IgD-negative memory B cell (primary cell): Measurements from ENCODE around the gene RAB3IL1. TPM values are rescaled to one million over a fixed set of nuclear protein-coding genes. Genes with fewer than 3 reads are reported as not detected.
A peak's percentile ranks its signal among the peaks of the same experiment; 100 is the strongest.

Experiments used
- H3K27ac Mint-ChIP-seq, 3 donors: one replicate each; pipeline ENCODE4 v1.8.0; 2020 to 2022; ENCODE audit warnings: mild to moderate bottlenecking in 3 of 3, mixed read lengths in 3 of 3, moderate library complexity in 1 of 3
- H3K27me3 Mint-ChIP-seq: one replicate; pipeline ENCODE4 v1.8.0; 2021; ENCODE audit warnings: mixed read lengths
- H3K36me3 Mint-ChIP-seq: one replicate; pipeline ENCODE4 v1.8.0; 2020; ENCODE audit warnings: mild to moderate bottlenecking, mixed read lengths
- H3K4me1 Mint-ChIP-seq, 3 donors: one replicate each; pipeline ENCODE4 v1.8.0; 2020 to 2022; ENCODE audit warnings: mixed read lengths in 3 of 3, mild to moderate bottlenecking in 1 of 3
- H3K4me3 Mint-ChIP-seq, 4 donors: one replicate each; pipeline ENCODE4 v1.8.0; 2020 to 2022; ENCODE audit warnings: mild to moderate bottlenecking in 4 of 4, mixed read lengths in 4 of 4, moderate library complexity in 3 of 4
- H3K9me3 Mint-ChIP-seq, 3 donors: one replicate each; pipeline ENCODE4 v1.8.0; 2020 to 2021; ENCODE audit warnings: mixed read lengths in 3 of 3, mild to moderate bottlenecking in 1 of 3
- polyA plus RNA-seq: library from polyadenylated mRNA; unstranded; fragments of 300-500 nt; fragmentation: Illumina TruSeq; gene quantifications from one replicate; pipeline ENCODE4 v1.2.3, GENCODE V29; 2021

Gene RAB3IL1
- polyA plus RNA-seq, 1 donor from 2014 or later: not detected

DNA sequence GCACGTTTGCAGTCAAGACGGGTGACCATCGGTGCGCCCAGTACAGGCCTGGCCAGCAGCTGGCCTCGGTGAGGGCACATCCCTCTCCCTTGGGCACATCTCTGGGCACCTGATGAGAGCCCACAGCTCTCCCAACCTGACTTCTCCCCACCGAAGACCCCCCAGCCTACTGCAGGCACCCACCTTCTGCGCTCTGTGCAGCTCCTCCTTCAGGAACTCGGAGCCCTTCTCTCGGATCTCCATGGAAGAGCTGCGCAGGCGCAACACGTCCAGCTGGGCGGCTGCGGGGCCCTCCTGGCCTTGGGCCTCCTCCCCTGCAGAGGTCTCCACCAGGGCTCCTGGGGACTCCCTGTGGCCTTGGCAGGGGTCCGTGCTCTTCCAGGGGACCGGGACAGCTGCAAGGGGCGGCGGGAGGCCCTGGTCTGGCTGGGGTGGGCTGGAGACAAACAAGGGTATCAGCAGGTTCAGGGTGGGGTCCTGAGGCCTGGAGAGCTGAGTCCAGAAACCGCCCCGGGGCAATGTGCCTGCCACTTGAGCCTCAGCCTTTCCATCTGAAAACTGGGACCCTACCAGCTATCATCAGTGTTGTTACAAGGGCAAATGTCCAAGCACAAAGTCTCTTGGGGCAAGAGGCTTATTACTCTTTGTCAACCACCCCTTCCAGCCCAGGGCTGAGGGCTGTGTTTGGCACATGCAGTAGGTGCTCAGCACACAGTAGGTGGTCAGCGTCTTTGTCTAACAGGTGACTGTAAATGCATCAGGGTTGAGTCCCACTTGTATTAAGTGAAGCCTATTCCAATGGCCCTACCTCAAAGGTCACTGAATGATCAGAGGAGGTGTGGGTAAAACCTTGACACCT is 9.3 kb downstream of the RAB3IL1 start:
- Mint-ChIP-seq H3K4me1 (no peaks in the 10 kb centered on the region), H3K27ac (peak overlapping the region in 1 of 3 donors; percentile 52), H3K27me3 (peaks cover 8% of the 10 kb centered on the region), H3K36me3 (no peaks in the 10 kb centered on the region), H3K4me3 (no peak overlapping the region), H3K9me3 (no peaks in the 10 kb centered on the region)

DNA sequence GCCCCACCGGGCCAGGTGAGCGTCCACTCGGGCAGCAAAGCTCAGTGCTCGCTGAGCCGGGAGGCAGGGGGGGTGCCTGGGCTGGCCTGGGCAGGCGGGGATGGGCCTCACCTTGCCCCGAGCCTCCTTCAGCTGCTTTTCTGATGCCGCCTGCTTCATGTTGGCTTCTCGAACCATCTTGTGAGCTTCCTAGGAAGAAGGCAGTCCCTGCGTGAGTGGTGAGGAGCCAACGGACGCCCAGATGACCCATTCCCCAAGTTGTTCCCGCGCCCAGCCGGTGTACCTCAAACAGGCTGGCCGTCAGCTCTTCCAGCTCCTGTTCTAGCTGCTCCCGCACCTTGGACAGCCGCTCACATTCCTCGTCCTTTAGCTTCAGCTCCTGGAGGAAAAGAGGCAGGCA is 10.1 kb downstream of the RAB3IL1 start:
- H3K4me3 Mint-ChIP-seq: no peak overlapping the region
- no peaks in the 10 kb centered on the region for H3K4me1 Mint-ChIP-seq
- no peaks in the 10 kb centered on the region for H3K36me3 Mint-ChIP-seq
- no peak overlapping the region for H3K27ac Mint-ChIP-seq
- no peaks in the 10 kb centered on the region for H3K9me3 Mint-ChIP-seq
- peaks cover 9% of the 10 kb centered on the region for H3K27me3 Mint-ChIP-seq

DNA sequence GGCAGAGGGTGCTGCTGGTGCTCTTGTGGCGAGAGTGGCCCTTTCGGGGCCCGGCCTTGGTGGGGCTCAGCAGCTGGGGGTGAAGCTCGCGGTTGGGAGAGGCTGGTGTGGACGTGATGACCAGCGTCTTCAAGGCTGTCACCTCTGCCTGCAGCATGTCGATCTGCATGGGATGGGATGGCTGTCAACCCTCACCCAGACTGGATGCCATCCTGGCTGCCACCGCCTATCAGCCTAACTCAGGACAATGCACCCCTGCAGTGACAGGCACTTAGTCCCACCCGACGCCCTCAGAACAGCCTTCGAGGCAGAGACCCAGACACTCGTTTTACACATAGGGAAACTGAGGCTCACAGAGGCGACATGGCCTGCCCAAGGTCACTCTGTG is 10.8 kb downstream of the RAB3IL1 start:
- Mint-ChIP-seq H3K27ac (no peak overlapping the region), H3K9me3 (no peaks in the 10 kb centered on the region), H3K27me3 (peaks cover 9% of the 10 kb centered on the region), H3K36me3 (no peaks in the 10 kb centered on the region), H3K4me3 (no peak overlapping the region), H3K4me1 (no peaks in the 10 kb centered on the region)

DNA sequence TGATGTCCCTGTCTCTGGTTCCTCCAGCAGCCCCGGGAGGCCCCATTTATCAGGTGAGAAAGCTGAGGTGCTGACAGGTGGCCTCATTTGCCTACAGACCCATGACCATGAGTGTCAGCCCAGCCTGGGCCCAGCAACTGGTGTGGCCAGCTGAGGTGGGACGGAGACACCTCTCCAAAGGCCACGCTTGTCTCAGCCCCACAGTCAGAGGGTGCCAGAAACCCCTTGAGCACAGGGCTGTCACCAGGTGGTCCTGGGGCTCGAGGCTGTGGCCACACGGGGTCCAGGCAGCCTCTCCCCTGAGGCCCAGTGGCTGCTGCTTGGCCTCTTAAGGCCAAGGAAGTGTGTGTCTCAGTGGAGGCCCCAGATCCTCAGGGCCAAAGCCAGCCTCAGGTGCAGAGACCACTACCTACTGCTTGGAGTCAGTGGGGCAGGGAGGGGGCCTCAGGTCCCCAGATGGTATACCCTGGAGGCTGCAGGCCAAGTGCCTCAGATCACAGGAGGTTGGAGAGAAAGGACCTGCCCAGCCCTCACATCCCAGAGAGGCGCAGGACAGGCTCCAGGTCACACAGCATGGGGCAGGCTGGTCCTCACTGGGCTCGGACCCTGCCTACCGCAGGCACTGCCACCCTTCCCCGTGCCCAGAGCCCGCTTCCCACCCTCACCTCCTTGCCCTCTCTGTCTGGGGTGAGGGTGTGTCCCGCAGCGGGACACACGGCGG is 11.4 kb downstream of the RAB3IL1 start:
- Mint-ChIP-seq H3K9me3 (no peaks in the 10 kb centered on the region), H3K4me3 (no peak overlapping the region), H3K4me1 (no peaks in the 10 kb centered on the region), H3K27me3 (peaks cover 9% of the 10 kb centered on the region), H3K36me3 (no peaks in the 10 kb centered on the region), H3K27ac (no peak overlapping the region)

DNA sequence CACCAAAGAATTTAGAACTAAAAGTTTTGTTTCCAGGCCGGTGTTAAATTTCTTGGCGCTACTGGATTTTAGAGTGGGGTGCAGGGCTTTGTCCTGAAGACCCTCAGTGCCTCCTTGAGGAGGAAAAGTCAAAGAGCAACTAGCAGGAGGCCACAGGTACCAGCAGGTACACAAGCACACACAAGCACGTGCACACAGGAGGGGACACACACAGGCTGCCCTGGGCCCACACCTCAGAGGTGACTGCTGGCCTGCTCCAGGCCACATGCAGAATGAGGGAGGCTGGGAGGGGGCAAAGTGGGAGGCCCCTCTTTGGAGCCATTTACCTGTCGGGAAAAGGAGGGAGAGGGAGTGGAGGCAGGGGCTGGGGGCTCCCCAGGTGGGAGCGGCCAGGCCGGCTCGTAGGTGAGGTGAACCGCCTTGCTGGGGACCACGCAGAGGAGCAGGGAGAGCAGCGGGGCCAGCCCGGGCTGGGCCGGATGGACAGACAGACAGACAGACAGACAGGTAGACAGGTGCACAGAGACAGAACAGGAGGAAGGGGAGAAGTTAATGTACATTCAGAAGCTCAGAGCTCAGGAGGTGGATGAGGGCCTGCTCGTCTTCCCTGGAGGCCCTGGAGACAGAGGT is 12.2 kb downstream of the RAB3IL1 start:
- H3K36me3 Mint-ChIP-seq: no peaks in the 10 kb centered on the region
- no peaks in the 10 kb centered on the region for H3K9me3 Mint-ChIP-seq
- H3K4me1 Mint-ChIP-seq: no peaks in the 10 kb centered on the region
- no peak overlapping the region for H3K4me3 Mint-ChIP-seq
- H3K27me3 Mint-ChIP-seq: peaks cover 9% of the 10 kb centered on the region
- no peak overlapping the region for H3K27ac Mint-ChIP-seq

DNA sequence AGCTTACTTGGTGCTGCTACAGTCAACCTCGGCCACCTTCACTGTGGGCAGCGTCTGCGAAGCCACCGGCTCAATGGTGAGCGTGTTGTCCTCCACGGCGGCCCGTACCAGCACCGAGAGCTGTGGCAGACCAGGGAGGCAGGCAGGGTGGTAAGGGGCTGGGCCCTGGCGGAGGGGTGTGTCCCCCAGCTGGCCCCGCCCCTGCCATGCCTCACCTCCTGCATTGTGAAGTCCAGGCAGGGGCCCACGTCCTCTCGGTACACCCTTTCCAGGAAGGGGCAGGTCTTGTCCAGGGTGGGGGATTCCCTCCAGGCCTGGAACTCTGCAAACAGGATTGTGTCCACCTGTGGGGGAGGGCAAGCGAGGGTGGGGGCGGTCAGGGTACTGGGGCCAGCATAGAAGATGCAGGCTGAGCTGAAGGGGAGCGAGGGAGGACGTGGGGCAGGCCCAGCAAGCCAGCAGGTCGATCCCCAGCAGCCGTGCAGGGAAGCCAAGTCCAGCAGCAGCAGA is 12.8 kb downstream of the RAB3IL1 start:
- Mint-ChIP-seq H3K4me1 (no peaks in the 10 kb centered on the region), H3K27ac (peak overlapping the region in 1 of 3 donors; percentile 53), H3K36me3 (no peaks in the 10 kb centered on the region), H3K9me3 (no peaks in the 10 kb centered on the region), H3K27me3 (peaks cover 9% of the 10 kb centered on the region), H3K4me3 (no peak overlapping the region)

DNA sequence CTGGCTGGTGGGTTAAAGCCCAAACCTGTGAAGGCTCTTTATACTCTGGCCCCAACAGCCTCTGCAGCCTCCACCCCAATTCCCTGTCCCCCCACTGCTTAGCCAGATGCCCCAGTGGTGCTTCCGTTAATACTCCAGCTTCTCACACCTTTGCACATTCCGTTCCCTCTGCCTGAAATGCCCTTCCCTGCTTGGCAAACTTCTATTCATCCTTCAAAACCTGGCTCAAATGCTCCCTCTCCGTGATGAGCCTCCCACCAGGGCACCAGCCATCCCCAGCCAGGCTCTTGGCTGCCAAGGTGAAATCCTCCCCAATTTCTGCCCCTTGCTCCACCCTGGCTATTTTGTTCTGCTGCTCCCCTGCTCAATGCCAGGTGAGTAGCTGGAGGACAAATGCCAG is 13.5 kb downstream of the RAB3IL1 start:
- Mint-ChIP-seq H3K4me3 (no peak overlapping the region), H3K4me1 (peaks cover 5 to 6% (median 6%) of the 10 kb centered on the region in 3 donors), H3K9me3 (no peaks in the 10 kb centered on the region), H3K36me3 (no peaks in the 10 kb centered on the region), H3K27ac (peak overlapping the region in 1 of 3 donors; percentile 53), H3K27me3 (peaks cover 9% of the 10 kb centered on the region)

DNA sequence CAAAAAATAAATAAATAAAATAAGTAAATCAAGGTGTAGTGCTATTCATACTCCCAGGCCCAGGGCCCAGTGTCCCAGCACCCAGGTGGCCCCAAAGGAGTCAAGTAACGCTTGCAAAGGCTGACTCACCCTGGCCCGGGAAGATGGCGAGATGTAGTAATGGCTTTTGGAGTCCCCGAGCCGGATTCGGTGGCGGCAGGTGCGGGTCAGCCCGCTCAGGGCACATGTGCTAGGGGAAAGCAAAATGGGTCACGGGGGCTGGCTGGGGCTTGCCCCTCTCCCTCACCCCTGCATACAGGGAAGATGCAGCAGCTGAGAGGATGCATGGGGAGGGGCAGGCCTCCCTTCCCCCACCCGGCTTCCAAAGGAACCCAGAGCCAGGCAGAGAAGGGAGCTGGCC is 15.1 kb downstream of the RAB3IL1 start:
- Mint-ChIP-seq H3K27me3 (peaks cover 9% of the 10 kb centered on the region), H3K36me3 (no peaks in the 10 kb centered on the region), H3K4me3 (no peak overlapping the region), H3K4me1 (peaks cover 5 to 9% (median 9%) of the 10 kb centered on the region in 3 donors), H3K27ac (peak overlapping the region in 1 of 3 donors; percentile 39), H3K9me3 (no peaks in the 10 kb centered on the region)

DNA sequence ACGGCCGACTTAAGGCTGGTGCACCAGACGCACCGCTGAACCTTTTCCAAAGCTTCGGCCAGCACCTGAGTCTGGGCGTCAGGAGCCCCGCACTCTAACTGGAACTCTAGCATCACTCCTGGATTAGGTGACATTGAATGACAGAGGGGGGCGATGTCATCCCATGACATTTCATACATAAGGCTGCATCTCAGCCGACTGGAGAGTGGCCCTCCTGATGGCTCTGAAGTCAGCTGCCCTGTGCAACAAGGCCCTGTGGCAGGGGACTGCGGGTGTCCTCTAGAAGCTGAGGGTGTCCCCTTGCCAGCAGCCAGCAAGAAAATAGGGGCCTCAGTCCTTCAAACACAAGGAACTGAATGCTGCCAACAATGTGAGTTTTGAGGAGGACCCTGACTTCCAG is 16.0 kb downstream of the RAB3IL1 start:
- no peaks in the 10 kb centered on the region for H3K36me3 Mint-ChIP-seq
- H3K4me1 Mint-ChIP-seq: peaks cover 5 to 9% (median 9%) of the 10 kb centered on the region in 3 donors
- no peak overlapping the region for H3K27ac Mint-ChIP-seq
- no peaks in the 10 kb centered on the region for H3K9me3 Mint-ChIP-seq
- H3K27me3 Mint-ChIP-seq: peaks cover 9% of the 10 kb centered on the region
- no peak overlapping the region for H3K4me3 Mint-ChIP-seq

DNA sequence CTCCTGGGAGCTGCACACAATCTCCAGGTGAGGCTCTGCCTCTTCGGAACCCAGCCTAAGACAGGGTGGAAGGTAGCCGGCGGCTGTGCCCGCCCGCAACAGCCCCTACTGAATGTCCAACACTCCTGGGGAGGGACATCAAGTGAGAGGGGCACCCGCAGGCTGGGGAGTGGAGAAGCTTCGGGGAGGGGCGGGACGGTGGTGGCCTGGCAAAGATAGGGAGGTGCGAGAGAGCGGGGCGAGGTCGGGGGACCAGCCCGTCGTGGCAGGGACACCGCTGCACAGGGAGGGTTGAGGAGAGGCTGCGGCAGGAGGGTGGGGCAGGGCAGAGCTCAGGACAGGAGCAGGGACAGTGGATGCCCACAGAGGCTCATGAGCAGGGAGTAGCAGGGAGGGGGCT is 17.1 kb downstream of the RAB3IL1 start:
- Mint-ChIP-seq H3K27ac (peak overlapping the region in 1 of 3 donors; percentile 19), H3K9me3 (no peaks in the 10 kb centered on the region), H3K36me3 (no peaks in the 10 kb centered on the region), H3K4me1 (peaks cover 5 to 9% (median 9%) of the 10 kb centered on the region in 3 donors), H3K27me3 (peaks cover 9% of the 10 kb centered on the region), H3K4me3 (no peak overlapping the region)

DNA sequence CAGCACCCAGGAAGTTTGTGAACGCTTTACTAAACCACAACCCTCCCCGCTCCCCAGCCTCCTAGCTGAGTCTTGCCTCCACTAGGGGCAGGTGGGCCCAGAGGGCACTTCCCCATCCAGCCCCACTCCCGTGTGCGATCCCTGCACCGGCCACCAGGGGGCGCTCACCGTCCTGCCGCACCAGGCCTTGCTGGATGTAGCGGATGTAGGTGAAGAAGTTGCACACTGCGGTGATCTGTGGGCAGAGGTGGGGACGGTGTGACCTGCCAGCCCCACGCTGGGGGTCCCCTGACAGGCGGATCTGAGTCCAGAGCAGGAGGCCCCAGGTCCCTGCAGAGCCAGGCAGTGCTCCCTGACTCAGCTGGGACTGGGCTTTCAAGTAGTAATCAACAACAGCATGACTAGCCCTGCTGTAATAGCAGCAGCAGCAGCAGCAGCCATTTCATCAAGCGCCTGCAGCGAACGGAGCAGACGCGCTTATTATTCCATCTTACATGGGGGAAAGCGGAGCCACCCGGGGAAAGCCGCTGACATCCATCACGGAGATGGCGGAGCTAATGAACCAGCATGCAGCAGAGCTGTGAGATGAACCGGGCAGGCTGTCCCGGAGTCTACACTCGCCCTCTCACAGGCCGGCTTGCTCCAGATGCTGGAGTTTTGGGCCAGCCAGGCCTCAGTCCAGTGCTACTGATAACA is 18.1 kb downstream of the RAB3IL1 start:
- H3K27ac Mint-ChIP-seq: peak overlapping the region; percentile 33 to 72 (median 49)
- H3K4me1 Mint-ChIP-seq: peaks cover 5 to 9% (median 9%) of the 10 kb centered on the region in 3 donors
- H3K4me3 Mint-ChIP-seq: peak overlapping the region in 2 of 4 donors; percentile 18 to 70
- no peaks in the 10 kb centered on the region for H3K9me3 Mint-ChIP-seq
- H3K36me3 Mint-ChIP-seq: no peaks in the 10 kb centered on the region
- peaks cover 5% of the 10 kb centered on the region for H3K27me3 Mint-ChIP-seq

DNA sequence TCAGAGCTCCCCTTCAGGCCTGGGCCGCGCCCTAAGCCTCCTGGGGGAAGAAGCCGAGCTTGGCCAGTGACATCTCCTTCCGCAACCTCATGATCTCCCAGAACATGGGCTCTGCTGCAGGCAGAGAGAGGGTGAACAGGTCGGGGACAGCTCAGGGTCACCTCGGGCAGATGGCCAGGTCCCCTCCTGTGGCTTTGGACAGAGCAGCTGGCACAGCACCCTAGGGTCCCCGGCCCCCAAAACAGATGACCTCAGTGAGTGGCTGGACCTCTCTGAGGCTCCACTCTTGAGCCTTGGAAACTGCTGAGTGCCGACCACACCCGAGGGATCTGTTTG is 19.2 kb downstream of the RAB3IL1 start:
- H3K4me1 Mint-ChIP-seq: peaks cover 5 to 12% (median 9%) of the 10 kb centered on the region in 3 donors
- H3K27ac Mint-ChIP-seq: no peak overlapping the region
- no peaks in the 10 kb centered on the region for H3K36me3 Mint-ChIP-seq
- no peaks in the 10 kb centered on the region for H3K9me3 Mint-ChIP-seq
- H3K27me3 Mint-ChIP-seq: peaks cover 2% of the 10 kb centered on the region
- peak overlapping the region in 1 of 4 donors; percentile 17 for H3K4me3 Mint-ChIP-seq

DNA sequence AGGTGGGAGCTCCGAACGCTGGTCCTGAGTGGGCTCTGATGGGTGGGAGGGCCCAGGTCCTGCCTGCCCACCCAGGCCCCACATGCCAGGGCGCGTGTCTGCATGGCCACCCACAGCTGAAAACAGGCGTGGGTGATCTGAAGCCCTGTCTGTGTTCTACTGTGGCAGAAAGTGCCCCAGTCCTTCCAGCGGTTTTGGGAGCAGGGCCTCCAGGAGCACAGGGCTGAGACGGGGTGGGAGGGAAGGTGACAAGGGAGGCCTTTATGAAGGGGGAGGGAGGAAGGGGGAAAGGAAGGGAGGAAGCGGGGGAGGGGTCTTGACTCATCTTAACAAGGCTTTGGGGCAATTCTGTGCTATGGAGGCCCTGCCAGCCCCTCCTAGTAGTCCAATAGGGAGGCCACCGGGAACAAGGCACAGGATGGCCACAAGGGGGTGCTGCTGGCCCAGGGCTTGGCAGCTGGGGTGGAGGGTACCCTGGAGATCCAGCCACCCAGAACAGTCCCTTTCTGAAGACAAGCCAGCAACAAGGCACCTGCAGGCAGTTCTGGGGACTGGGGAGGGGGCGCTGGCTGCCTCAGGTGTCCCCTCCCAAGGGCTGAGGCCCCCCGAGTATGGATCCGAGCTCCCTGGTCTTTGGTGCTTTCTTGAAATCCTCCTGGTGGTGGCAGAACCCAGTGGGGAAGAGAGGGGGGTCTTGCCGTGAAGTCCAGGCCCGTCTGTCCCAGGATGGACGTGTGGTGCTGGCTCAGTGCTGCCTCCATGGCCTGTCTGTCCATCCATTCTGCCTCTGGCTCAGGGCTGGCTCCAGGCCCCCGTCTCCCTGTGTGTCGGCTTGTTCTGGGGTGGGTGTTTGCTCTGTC is 19.7 kb downstream of the RAB3IL1 start:
- Mint-ChIP-seq H3K36me3 (no peaks in the 10 kb centered on the region), H3K4me1 (peaks cover 6 to 13% (median 9%) of the 10 kb centered on the region in 3 donors), H3K27ac (no peak overlapping the region), H3K4me3 (no peak overlapping the region), H3K27me3 (no peaks in the 10 kb centered on the region), H3K9me3 (no peaks in the 10 kb centered on the region)
